GM12891 (cell line): ENCODE results near the gene HCN1.
"Not testable (repeated sequence)": the region's sequence is repeated elsewhere in the genome, so short reads cannot be mapped to it uniquely, and the experiment has no call there.

Source experiments
- DNase-seq: peaks from one replicate; pipeline ENCODE4 v3.0.0; 2011; ENCODE audit warnings: low spot score; ENCODE audit not compliant: insufficient read length
- FAIRE-seq: peaks from 2 replicates; lab custom pipeline; 2011; peaks lifted over from hg19 to GRCh38; lab: Jason Lieb, UNC
- PAX5 ChIP-seq: IDR thresholded peaks from 2 replicates; pipeline ENCODE4 v1.6.1; 2011; ENCODE audit warnings: low read length, moderate library complexity, mild to moderate bottlenecking; ENCODE audit not compliant: insufficient read depth, severe bottlenecking
- POLR2A ChIP-seq: IDR thresholded peaks from 2 replicates; pipeline ENCODE4 v1.6.1; 2011; ENCODE audit warnings: low read depth, low read length, control low read depth
- POLR2AphosphoS5 ChIP-seq: IDR thresholded peaks from 2 replicates; pipeline ENCODE4 v1.6.1; 2011; ENCODE audit warnings: low read depth, low read length, control low read depth
- POU2F2 ChIP-seq: IDR thresholded peaks from 2 replicates; pipeline ENCODE4 v1.6.1; 2011; ENCODE audit warnings: low read depth, mild to moderate bottlenecking, control low read depth, low read length, moderate library complexity
- SPI1 ChIP-seq: IDR thresholded peaks from 2 replicates; pipeline ENCODE4 v1.6.1; 2011; ENCODE audit warnings: low read depth, low read length, control low read depth
- TAF1 ChIP-seq: IDR thresholded peaks from 2 replicates; pipeline ENCODE4 v1.6.1; 2011; ENCODE audit warnings: low read depth, low read length, control low read depth

HCN1 gene

GRCh38 chr5:45507178-45507577 is 189.0 kb downstream of the HCN1 start:
- TF ChIP-seq TAF1, result no peak
- no peak for TF ChIP-seq PAX5
- no peak for TF ChIP-seq SPI1
- no peak for TF ChIP-seq POLR2A
- no peak for TF ChIP-seq POLR2AphosphoS5
- no peak for TF ChIP-seq POU2F2
- FAIRE-seq (no peak), DNase-seq (no peak)

DNA sequence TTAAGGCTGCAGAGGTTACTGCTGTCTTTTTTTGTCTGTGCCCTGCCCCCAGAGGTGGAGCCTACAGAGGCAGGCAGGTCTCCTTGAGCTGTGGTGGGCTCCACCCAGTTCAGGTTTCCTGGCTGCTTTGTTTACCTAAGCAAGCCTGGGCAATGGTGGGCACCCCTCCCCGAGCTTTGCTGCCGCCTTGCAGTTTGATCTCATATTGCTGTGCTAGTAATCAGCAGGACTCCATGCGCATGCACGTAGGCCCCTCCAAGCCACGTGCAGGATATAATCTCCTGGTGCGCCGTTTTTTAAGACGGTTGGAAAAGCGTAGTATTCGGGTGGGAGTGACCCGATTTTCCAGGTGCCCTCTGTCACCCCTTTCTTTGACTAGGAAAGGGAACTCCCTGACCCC is 197.2 kb downstream of the HCN1 start:
- not testable (repeated sequence) for DNase-seq, FAIRE-seq

DNA sequence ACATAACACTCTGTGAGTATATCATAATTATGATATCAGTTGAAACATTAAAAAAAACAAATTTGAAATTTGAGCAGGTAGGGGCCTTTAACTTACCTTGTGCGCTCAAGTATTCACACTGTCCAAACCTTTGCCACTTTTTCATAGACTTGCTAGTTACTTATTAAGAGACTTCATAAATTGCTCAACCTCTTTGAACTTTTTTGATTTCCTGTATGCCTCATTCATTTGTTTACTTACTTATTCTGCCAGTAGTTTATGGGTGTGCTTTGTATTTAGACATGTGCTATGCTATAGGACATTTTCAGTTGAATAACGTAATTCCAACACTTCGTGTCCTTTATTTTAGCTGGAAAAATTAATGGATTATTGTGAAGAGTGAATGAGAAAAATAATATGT is 204.8 kb downstream of the HCN1 start:
- DNase-seq (no peak), FAIRE-seq (no peak)
- TF ChIP-seq POLR2AphosphoS5 (no peak), PAX5 (no peak), POU2F2 (no peak), SPI1 (no peak), TAF1 (no peak), POLR2A (no peak)

- DNase-seq (no peak), FAIRE-seq (no peak)
- no peak for TF ChIP-seq POLR2A
- no peak for TF ChIP-seq POLR2AphosphoS5
- no peak for TF ChIP-seq POU2F2
- no peak for TF ChIP-seq SPI1
- no peak for TF ChIP-seq TAF1
- no peak for TF ChIP-seq PAX5
These were observed 211.4 kb downstream of the HCN1 start for GRCh38 chr5:45484781-45485180.

DNA sequence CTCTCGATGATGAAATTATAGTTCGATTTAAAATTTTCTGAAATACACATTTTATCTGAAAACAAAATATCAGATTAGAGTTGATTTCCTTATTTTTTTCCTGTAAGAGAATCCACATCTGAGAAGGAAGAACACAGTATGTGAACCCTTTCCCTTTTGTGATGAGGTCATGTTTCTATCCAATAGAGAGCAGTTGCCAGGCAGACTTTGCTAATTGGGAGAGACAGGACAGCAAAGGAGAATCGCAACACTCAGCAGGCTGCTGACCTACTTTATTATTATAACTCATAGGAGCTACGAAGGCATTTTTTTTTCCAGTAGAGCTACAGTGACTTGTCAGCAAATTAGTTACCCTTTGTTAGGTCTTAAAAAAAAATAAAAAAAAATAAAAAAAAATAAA is 242.1 kb downstream of the HCN1 start:
- TF ChIP-seq POLR2A (no peak), SPI1 (no peak), TAF1 (no peak), POLR2AphosphoS5 (no peak), POU2F2 (no peak), PAX5 (no peak)
- peak; percentile 31 for FAIRE-seq
- no peak for DNase-seq

DNA sequence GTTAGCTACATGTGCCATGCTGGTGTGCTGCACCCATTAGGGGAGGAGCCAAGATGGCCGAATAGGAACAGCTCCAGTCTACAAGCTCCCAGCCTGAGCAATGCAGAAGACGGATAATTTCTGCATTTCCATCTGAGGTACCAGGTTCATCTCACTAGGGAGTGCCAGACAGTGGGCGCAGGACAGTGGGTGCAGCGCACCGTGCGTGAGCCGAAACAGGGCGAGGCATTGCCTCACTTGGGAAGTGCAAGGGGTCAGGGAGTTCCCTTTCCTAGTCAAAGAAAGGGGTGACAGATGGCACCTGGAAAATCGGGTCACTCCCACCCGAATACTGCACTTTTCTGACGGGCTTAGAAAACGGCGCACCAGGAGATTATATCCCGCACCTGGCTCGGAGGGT is 251.3 kb downstream of the HCN1 start:
- not testable (repeated sequence) for DNase-seq, FAIRE-seq

DNA sequence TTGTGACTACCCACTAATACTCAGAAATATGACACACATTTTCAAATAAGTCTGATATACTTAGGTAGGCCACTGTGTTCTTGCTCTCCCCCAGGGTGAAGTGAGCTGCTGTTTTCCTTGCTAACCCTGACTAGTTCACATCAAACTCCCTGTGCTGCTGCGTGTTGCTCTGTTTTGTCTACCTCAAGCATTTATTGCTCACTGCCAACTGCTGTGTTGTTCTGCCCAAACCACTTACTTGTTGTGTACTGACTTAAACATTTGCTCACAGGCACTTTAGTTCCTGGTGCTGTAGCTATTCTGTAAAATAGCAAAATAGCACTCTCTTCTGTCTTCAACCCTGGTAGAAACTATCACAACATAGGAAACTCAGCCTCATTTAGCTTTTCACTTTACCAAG is 255.7 kb downstream of the HCN1 start:
- FAIRE-seq, result no peak
- DNase-seq, result no peak
- TF ChIP-seq POLR2AphosphoS5, result no peak
- no peak for TF ChIP-seq POU2F2
- TF ChIP-seq POLR2A, result no peak
- no peak for TF ChIP-seq TAF1
- TF ChIP-seq SPI1, result no peak
- no peak for TF ChIP-seq PAX5

DNA sequence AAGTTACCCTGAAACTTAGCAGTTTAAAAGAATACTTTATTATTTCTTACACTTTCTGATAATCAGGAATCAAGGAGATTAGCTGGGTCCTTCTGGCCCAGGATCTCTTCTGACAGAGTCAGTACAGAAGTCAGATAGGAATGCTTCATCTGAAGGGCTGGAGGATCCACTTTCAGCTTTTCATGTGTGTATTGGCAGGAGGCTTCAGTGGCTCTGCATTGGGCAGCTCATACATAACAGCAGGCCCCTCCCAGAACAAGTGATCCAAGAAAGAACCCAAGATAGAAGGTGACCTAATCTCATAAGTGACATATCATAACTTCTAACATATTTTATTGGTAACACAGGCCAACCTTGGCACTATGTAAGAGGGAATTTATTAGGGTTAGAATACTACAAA is 258.4 kb downstream of the HCN1 start:
- no peak for FAIRE-seq
- DNase-seq, result no peak
- TF ChIP-seq SPI1 (no peak), POLR2AphosphoS5 (no peak), PAX5 (no peak), POLR2A (no peak), POU2F2 (no peak), TAF1 (no peak)

- DNase-seq (no peak), FAIRE-seq (no peak)
- no peak for TF ChIP-seq TAF1
- no peak for TF ChIP-seq PAX5
- no peak for TF ChIP-seq POU2F2
- no peak for TF ChIP-seq POLR2AphosphoS5
- no peak for TF ChIP-seq POLR2A
- no peak for TF ChIP-seq SPI1
These were observed 278.7 kb downstream of the HCN1 start for GRCh38 chr5:45417285-45417998.

- FAIRE-seq (no peak), DNase-seq (no peak)
- no peak for TF ChIP-seq POU2F2
- TF ChIP-seq PAX5, result no peak
- no peak for TF ChIP-seq SPI1
- no peak for TF ChIP-seq POLR2A
- TF ChIP-seq TAF1, result no peak
- no peak for TF ChIP-seq POLR2AphosphoS5
These were observed 281.3 kb downstream of the HCN1 start for GRCh38 chr5:45414620-45415573.
